Measurements from ENCODE around the gene PLEKHA1.
A peak's percentile ranks its signal among the peaks of the same experiment; 100 is the strongest.

The PLEKHA1 gene

GRCh38 chr10:122426829-122427228 is 52.3 kb downstream of the PLEKHA1 start:
- DNase-seq (ENCODE audit: low spot score), result no peak
- H3K4me3 ChIP-seq, result no peak overlapping the region
- TF ChIP-seq, protein P1, sequence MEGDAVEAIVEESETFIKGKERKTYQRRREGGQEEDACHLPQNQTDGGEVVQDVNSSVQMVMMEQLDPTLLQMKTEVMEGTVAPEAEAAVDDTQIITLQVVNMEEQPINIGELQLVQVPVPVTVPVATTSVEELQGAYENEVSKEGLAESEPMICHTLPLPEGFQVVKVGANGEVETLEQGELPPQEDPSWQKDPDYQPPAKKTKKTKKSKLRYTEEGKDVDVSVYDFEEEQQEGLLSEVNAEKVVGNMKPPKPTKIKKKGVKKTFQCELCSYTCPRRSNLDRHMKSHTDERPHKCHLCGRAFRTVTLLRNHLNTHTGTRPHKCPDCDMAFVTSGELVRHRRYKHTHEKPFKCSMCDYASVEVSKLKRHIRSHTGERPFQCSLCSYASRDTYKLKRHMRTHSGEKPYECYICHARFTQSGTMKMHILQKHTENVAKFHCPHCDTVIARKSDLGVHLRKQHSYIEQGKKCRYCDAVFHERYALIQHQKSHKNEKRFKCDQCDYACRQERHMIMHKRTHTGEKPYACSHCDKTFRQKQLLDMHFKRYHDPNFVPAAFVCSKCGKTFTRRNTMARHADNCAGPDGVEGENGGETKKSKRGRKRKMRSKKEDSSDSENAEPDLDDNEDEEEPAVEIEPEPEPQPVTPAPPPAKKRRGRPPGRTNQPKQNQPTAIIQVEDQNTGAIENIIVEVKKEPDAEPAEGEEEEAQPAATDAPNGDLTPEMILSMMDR (IDR thresholded peaks at IDR 0.05), result no peak
- no peak overlapping the region for H3K27ac ChIP-seq

GRCh38 chr10:122427280-122427679 is 52.8 kb downstream of the PLEKHA1 start:
- H3K4me3 ChIP-seq, result no peak overlapping the region
- H3K27ac ChIP-seq, result no peak overlapping the region
- DNase-seq (ENCODE audit: low spot score), result no peak
- TF ChIP-seq, protein P1 (IDR thresholded peaks at IDR 0.05), result no peak

DNA sequence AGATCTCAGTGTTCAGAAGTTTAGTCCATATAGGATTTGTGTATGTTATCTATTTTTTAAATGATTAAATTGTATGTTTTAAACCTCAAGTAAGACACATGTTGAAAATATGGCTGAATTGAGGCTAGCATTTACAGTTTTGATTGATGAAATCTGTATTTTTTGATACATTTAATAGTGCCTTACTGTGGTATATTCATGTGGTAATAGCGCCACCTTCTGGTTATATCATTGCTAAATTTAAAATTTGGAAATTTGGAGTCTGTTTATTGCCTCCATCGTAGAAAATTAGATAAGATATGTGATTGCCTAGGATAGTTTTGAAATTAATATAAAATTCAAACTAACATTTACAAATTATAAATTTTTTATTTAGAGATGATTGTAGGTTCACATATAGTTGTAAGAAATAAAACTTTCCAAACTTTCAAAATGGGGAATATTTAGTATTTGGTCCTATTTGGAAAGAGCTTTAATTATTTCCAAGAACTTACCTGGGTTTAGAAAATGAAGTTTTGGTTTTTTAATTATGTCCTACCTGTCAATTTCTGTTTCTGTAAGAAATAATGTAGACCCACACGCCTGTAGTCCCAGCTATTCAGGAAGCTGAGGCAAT is 60.8 kb downstream of the PLEKHA1 start:
- TF ChIP-seq, protein P1 (IDR thresholded peaks at IDR 0.05), result peak; percentile 64
- DNase-seq (ENCODE audit: low spot score), result no peak
- H3K27ac ChIP-seq, result no peak overlapping the region
- H3K4me3 ChIP-seq, result no peak overlapping the region

DNA sequence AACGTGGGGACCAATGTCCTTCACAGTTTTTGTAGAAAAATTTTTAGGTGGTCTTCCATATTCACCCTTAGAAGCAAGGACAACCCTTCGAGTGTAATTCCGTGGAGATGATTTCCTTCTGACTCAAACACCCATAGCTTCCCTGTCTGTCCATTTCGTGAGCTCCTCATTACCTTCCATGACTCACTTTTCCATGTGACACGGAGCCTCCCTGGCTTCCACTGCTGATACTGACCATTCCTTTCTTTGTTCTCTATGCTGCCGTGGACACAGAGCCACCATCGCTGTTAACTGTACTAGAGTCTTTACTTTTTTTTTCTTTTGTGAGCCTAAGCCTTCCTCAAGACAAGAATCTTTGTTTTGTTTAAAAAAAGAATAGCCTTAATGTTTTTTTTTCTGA is 67.5 kb downstream of the PLEKHA1 start:
- Histone ChIP-seq H3K27ac (no peak overlapping the region), H3K4me3 (no peak overlapping the region)
- TF ChIP-seq, protein P1 (IDR thresholded peaks at IDR 0.05), result no peak
- no peak for DNase-seq (ENCODE audit: low spot score)

GRCh38 chr10:122445469-122445868 is 71.0 kb downstream of the PLEKHA1 start:
- no peak overlapping the region for H3K27ac ChIP-seq
- H3K4me3 ChIP-seq, result no peak overlapping the region
- TF ChIP-seq, protein P1 (IDR thresholded peaks at IDR 0.05), result no peak
- no peak for DNase-seq (ENCODE audit: low spot score)

GRCh38 chr10:122445904-122446303 is 71.4 kb downstream of the PLEKHA1 start:
- no peak overlapping the region for H3K27ac ChIP-seq

More at GRCh38 chr10:122445904-122446303, 71.4 kb downstream of the PLEKHA1 start:
- TF ChIP-seq, protein P1 (IDR thresholded peaks at IDR 0.05), result no peak
- H3K4me3 ChIP-seq, result no peak overlapping the region
- no peak for DNase-seq (ENCODE audit: low spot score)
